Effector memory CD4-positive, alpha-beta T cell (primary cell): Measurements from ENCODE around the gene FAM222A.

ENCODE experiments used
- DNase-seq, 3 donors: peaks; one replicate each; pipeline ENCODE4 v3.0.0-alpha.2; 2020
- H3K27ac ChIP-seq: 2 replicates; pipeline ENCODE4 v1.7.0; 2013; ENCODE audit warnings: mild to moderate bottlenecking, low read length, moderate library complexity; ENCODE audit not compliant: insufficient read depth, poor library complexity, severe bottlenecking
- H3K27me3 ChIP-seq: replicated peaks from 2 replicates; pipeline ENCODE4 v1.7.0; 2013; ENCODE audit warnings: mild to moderate bottlenecking, low read length; ENCODE audit not compliant: insufficient read depth, control insufficient read depth, poor library complexity, severe bottlenecking
- H3K36me3 ChIP-seq: 2 replicates; pipeline ENCODE4 v1.7.0; 2013; ENCODE audit warnings: mild to moderate bottlenecking, low read length, moderate library complexity; ENCODE audit not compliant: control insufficient read depth, insufficient read depth
- H3K4me1 ChIP-seq: 2 replicates; pipeline ENCODE4 v1.7.0; 2013; ENCODE audit warnings: low read length, mild to moderate bottlenecking; ENCODE audit not compliant: control insufficient read depth, insufficient read depth, poor library complexity, severe bottlenecking
- H3K4me3 ChIP-seq: 2 replicates; pipeline ENCODE4 v1.7.0; 2013; ENCODE audit warnings: low read length, low read depth, mild to moderate bottlenecking; ENCODE audit not compliant: insufficient read depth, poor library complexity, severe bottlenecking
- H3K9me3 ChIP-seq: 2 replicates; pipeline ENCODE4 v1.7.0; 2013; ENCODE audit warnings: mild to moderate bottlenecking, low read length, moderate library complexity; ENCODE audit not compliant: control insufficient read depth

FAM222A gene

GRCh38 chr12:109724321-109724892 is 10.8 kb downstream of the FAM222A start:
- no peaks in the 10 kb centered on the region for H3K9me3 ChIP-seq
- H3K27me3 ChIP-seq, result no peaks in the 10 kb centered on the region
- H3K4me3 ChIP-seq, result no peak overlapping the region
- no peaks in the 10 kb centered on the region for H3K36me3 ChIP-seq
- no peak for DNase-seq
- H3K4me1 ChIP-seq, result no peaks in the 10 kb centered on the region
- H3K27ac ChIP-seq, result no peak overlapping the region

- no peaks in the 10 kb centered on the region for H3K36me3 ChIP-seq
- no peak overlapping the region for H3K4me3 ChIP-seq
- DNase-seq, result no peak
- no peaks in the 10 kb centered on the region for H3K9me3 ChIP-seq
- H3K27ac ChIP-seq, result no peak overlapping the region
- H3K27me3 ChIP-seq, result no peaks in the 10 kb centered on the region
- H3K4me1 ChIP-seq, result no peaks in the 10 kb centered on the region
These were observed 11.9 kb downstream of the FAM222A start for GRCh38 chr12:109725321-109726105.

GRCh38 chr12:109726106-109726497 is 12.5 kb downstream of the FAM222A start:
- Histone ChIP-seq H3K4me1 (no peaks in the 10 kb centered on the region), H3K27ac (no peak overlapping the region), H3K27me3 (no peaks in the 10 kb centered on the region), H3K9me3 (no peaks in the 10 kb centered on the region), H3K36me3 (no peaks in the 10 kb centered on the region), H3K4me3 (no peak overlapping the region)
- DNase-seq, result no peak

DNA sequence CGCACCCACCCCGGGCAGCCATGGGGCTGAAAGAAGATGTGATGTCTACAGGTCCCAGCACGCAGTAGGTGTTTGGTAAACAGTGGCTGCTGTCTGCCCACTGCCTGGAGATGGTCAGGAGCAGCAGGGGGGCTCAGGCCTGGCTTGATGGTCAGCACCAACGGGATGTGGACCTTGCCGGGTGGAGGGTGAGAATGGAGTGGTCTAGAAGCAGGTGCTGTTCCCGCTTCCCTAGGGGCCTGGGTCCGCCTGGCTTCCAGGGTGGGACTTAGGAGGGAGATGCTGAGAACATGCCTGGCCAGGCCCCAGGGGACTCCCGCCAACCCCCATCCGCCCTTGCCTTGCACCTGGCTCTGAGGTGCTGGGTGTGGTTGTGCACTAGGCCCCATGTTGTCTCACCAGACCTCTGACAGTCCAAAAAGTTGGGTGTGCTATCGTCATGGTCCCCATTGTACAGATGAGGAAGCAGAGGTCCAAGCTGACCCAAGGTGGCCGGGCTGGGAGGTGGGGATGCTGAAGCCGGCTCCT is 12.9 kb downstream of the FAM222A start:
- no peak overlapping the region for H3K27ac ChIP-seq

GRCh38 chr12:109727039-109727723 is 13.6 kb downstream of the FAM222A start:
- H3K27ac ChIP-seq, result no peak overlapping the region
- no peaks in the 10 kb centered on the region for H3K36me3 ChIP-seq
- no peak for DNase-seq
- no peaks in the 10 kb centered on the region for H3K4me1 ChIP-seq
- no peaks in the 10 kb centered on the region for H3K27me3 ChIP-seq
- no peak overlapping the region for H3K4me3 ChIP-seq
- no peaks in the 10 kb centered on the region for H3K9me3 ChIP-seq

More for the DNA sequence above, 12.9 kb downstream of the FAM222A start:
- H3K4me1 ChIP-seq, result no peaks in the 10 kb centered on the region
- no peaks in the 10 kb centered on the region for H3K36me3 ChIP-seq
- DNase-seq, result no peak
- no peaks in the 10 kb centered on the region for H3K27me3 ChIP-seq
- no peaks in the 10 kb centered on the region for H3K9me3 ChIP-seq
- H3K4me3 ChIP-seq, result no peak overlapping the region

DNA sequence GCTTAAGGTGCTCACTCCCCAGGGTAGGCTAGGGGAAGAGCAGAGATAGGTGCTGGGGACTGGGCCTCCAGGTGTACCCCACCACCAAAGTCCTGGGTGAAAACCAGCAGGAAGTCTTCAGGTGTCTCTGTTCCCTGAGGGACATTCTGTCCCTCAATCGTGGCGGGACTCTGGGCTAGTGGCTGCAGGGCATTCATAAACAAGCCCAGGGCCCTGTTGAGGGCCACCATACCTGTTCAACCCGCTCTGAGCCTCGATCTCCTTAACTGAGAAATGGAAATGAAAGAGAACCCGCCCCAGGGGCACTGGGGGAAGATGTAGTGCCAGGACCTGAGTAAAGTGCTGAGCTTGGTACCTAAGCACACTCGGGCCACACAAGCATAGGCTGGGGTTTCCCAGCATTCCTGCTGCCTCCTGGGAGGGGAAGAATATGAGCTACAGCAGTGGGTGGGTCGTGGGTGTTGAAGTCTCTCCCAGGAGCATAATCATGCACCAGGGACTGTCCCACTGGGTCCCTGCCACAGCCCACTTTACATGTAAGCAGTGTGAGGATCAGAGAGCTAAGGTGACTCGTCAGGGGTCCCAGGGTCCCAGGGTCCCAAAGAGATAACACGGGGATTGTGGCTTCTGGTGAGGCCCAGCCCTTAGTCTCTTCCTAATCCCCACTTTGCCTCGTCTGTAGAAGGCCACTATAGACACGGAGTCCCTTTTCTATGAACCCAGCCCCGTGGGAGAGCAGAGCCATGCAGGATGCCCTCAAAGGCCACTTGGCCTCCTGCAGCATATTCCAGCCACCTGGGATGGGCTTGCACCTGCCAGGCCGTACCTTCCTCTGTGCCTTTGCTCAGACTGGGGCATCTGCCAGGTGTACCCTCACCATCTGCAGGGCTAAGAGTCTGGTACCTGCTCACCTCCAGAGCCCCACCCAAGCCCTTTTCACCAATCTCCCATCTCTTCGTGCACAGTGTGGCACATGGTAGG is 14.4 kb downstream of the FAM222A start:
- Histone ChIP-seq H3K4me3 (no peak overlapping the region), H3K27me3 (no peaks in the 10 kb centered on the region), H3K27ac (no peak overlapping the region), H3K4me1 (no peaks in the 10 kb centered on the region), H3K36me3 (no peaks in the 10 kb centered on the region), H3K9me3 (no peaks in the 10 kb centered on the region)
- no peak for DNase-seq

- H3K27ac ChIP-seq, result no peak overlapping the region
- H3K4me1 ChIP-seq, result no peaks in the 10 kb centered on the region
- DNase-seq, result no peak
- H3K27me3 ChIP-seq, result no peaks in the 10 kb centered on the region
- H3K9me3 ChIP-seq, result no peaks in the 10 kb centered on the region
- H3K36me3 ChIP-seq, result no peaks in the 10 kb centered on the region
- no peak overlapping the region for H3K4me3 ChIP-seq
These were observed 15.3 kb downstream of the FAM222A start for GRCh38 chr12:109728921-109729320.

DNA sequence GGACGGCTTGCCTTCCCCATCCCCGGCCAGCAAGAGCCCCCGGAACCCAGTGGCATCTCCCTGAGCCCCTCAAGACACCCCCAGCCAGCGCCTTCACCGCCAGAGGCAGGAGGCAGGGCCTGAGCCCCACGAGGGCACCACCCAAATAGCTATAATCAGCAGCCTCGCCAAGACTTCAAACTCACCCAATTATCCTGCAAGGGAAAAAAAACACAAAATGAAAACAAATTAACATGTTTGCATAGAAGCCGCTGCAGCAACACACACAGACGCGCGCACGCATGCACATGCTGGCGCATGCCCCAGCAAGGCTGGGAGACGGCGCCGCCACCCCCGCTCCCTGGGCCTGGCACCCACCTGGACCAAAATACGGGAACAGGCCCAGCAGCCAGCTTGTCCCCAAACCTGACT is 15.8 kb downstream of the FAM222A start:
- H3K36me3 ChIP-seq, result no peaks in the 10 kb centered on the region
- no peak for DNase-seq
- no peaks in the 10 kb centered on the region for H3K27me3 ChIP-seq
- no peak overlapping the region for H3K27ac ChIP-seq
- H3K4me3 ChIP-seq, result no peak overlapping the region
- H3K9me3 ChIP-seq, result no peaks in the 10 kb centered on the region
- no peaks in the 10 kb centered on the region for H3K4me1 ChIP-seq

- no peak overlapping the region for H3K27ac ChIP-seq
- no peak for DNase-seq
- no peaks in the 10 kb centered on the region for H3K9me3 ChIP-seq
- no peaks in the 10 kb centered on the region for H3K36me3 ChIP-seq
- H3K27me3 ChIP-seq, result no peaks in the 10 kb centered on the region
- H3K4me3 ChIP-seq, result no peak overlapping the region
- no peaks in the 10 kb centered on the region for H3K4me1 ChIP-seq
These were observed 16.2 kb downstream of the FAM222A start for GRCh38 chr12:109729801-109730200.
